OCI-LY3 (cell line): ENCODE data around the gene SDC4.
A peak's percentile ranks its signal among the peaks of the same experiment; 100 is the strongest.

Experiments
- H2AFZ ChIP-seq: fragments of 200-600, 300-600 bp; shearing (Covaris generic); 2 replicates; pipeline ENCODE4 v1.6.0; 2014; ENCODE audit warnings: antibody characterized with exemption, low read depth, low read length
- H3K27ac ChIP-seq: fragments of 200-600, 300-600 bp; sonication (generic); 2 replicates; pipeline ENCODE4 v1.5.1; 2014; ENCODE audit warnings: mild to moderate bottlenecking, low read length, moderate library complexity, mixed read lengths
- H3K27me3 ChIP-seq: fragments of 200-600, 300-600 bp; sonication (generic); 2 replicates; pipeline ENCODE4 v1.6.1; 2014; ENCODE audit warnings: low read depth, low read length, mixed read lengths
- H3K36me3 ChIP-seq: fragments of 200-600, 300-600 bp; sonication (generic); replicated peaks from 2 replicates; pipeline ENCODE3; 2014; ENCODE audit warnings: low read depth, low read length, mixed read lengths
- H3K4me1 ChIP-seq: fragments of 300-600, 200-600 bp; sonication (generic); 2 replicates; pipeline ENCODE4 v1.6.1; 2014; ENCODE audit warnings: low read length, mixed read lengths
- H3K4me2 ChIP-seq: fragments of 200-600, 300-600 bp; sonication (generic); 2 replicates; pipeline ENCODE4 v1.6.1; 2014; ENCODE audit warnings: low read length, mixed read lengths
- H3K4me3 ChIP-seq: fragments of 300-600, 200-600 bp; sonication (generic); 2 replicates; pipeline ENCODE4 v1.5.1; 2014; ENCODE audit warnings: antibody characterized with exemption, mild to moderate bottlenecking, low read length, moderate library complexity
- H3K79me2 ChIP-seq: fragments of 300-600, 200-600 bp; shearing (Covaris generic); 2 replicates; pipeline ENCODE4 v1.6.1; 2014; ENCODE audit warnings: mild to moderate bottlenecking, low read length, mixed read lengths
- H3K9ac ChIP-seq: fragments of 300-600, 200-600 bp; shearing (Covaris generic); 2 replicates; pipeline ENCODE4 v1.6.0; 2014; ENCODE audit warnings: mild to moderate bottlenecking, low read length, moderate library complexity
- H3K9me3 ChIP-seq: fragments of 200-600, 300-600 bp; shearing (Covaris generic); 2 replicates; pipeline ENCODE4 v1.6.1; 2014; ENCODE audit warnings: low read length, mixed read lengths; ENCODE audit not compliant: insufficient read depth
- H4K20me1 ChIP-seq: fragments of 200-600, 300-600 bp; sonication (generic); 2 replicates; pipeline ENCODE4 v1.6.1; 2016; ENCODE audit warnings: low read length, mixed read lengths; ENCODE audit not compliant: insufficient read depth
- CTCF ChIP-seq: fragments of 200-600, 300-600 bp; sonication (generic); IDR thresholded peaks from 2 replicates; pipeline ENCODE4 v1.5.1; 2014; ENCODE audit warnings: antibody characterized with exemption, low read length, low read depth
- EZH2phosphoT487 ChIP-seq: fragments of 200-600 bp; shearing (Covaris generic); IDR thresholded peaks from 2 replicates; pipeline ENCODE4 v1.6.1; 2018; ENCODE audit warnings: antibody characterized with exemption, mixed run types, low read depth

SDC4 gene

DNA sequence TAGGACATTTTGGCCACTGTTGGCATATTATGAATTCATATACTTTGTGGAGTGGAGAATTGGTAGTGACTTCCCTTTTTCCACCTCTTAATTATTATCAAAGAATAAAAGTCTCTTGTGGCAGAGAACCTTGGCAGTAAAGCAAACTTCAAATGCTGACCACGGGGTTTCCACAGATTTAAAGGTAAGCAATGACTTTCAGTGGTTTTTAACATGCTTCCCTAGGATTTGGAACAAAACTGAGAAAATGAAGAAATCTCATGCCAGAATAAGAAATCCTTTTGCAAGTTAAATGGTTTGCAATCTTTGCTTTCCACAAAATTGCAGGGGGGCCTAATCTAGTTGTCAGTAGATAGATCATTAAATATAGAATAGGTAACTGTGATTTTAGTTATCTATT is 2.0 kb upstream of the SDC4 start:
- peaks cover 23% of the 10 kb centered on the region; the same call in 1 of the 2 replicates for H3K79me2 ChIP-seq
- H2AFZ ChIP-seq: no peak overlapping the region
- H3K9me3 ChIP-seq: no peaks in the 10 kb centered on the region
- peaks cover 13% of the 10 kb centered on the region for H4K20me1 ChIP-seq
- no peak overlapping the region for H3K4me3 ChIP-seq
- H3K9ac ChIP-seq: no peak overlapping the region
- peaks cover 39% of the 10 kb centered on the region for H3K4me1 ChIP-seq
- H3K27me3 ChIP-seq: 0 out of 2 replicates have a peak, but pooled peaks cover 2% of the 10 kb centered on the region
- no peak overlapping the region for H3K4me2 ChIP-seq
- no peaks in the 10 kb centered on the region for H3K36me3 ChIP-seq
- no peak for TF ChIP-seq CTCF
- no peak for TF ChIP-seq EZH2phosphoT487
- H3K27ac ChIP-seq: no peak overlapping the region

- no peak overlapping the region for H3K27ac ChIP-seq
- H3K79me2 ChIP-seq: peaks cover 23% of the 10 kb centered on the region; the same call in 1 of the 2 replicates
- peaks cover 3% of the 10 kb centered on the region for H3K36me3 ChIP-seq
- no peaks in the 10 kb centered on the region for H3K9me3 ChIP-seq
- peak overlapping the region; percentile 49 for H2AFZ ChIP-seq
- H3K4me3 ChIP-seq: peak overlapping the region; percentile 81
- H4K20me1 ChIP-seq: peaks cover 31% of the 10 kb centered on the region
- H3K27me3 ChIP-seq: no peaks in the 10 kb centered on the region
- peak overlapping the region; percentile 78 for H3K9ac ChIP-seq
- peaks cover 36% of the 10 kb centered on the region for H3K4me1 ChIP-seq
- H3K4me2 ChIP-seq: peak overlapping the region; percentile 82
- TF ChIP-seq EZH2phosphoT487 (no peak), CTCF (no peak)
Measured at GRCh38 chr20:45347297-45347935, 808 bp downstream of the SDC4 start.

DNA sequence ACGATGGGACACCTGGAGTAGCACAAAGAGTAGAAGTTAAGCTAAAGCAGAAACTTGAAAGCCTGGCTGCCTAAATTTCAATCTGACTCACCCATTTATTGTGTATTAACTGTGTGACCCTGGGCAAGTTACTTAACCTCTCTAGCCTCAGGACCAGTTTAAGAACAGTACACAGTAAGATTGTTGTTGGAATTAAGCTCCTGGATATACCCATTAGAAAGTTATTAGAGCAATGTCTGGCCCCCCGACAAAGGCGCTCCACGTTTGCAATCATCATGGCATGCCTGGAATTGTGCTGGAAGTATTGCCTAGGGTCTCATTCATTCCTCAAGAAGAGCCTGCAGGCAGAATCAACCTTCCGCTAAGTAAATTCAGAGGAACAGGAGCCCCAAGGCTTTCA is 1.4 kb downstream of the SDC4 start:
- Histone ChIP-seq H3K27ac (peak overlapping the region; percentile 3; the same call in 1 of the 2 replicates), H3K9me3 (no peaks in the 10 kb centered on the region), H2AFZ (no peak overlapping the region), H3K4me3 (peak overlapping the region; percentile 81), H4K20me1 (peaks cover 34% of the 10 kb centered on the region), H3K4me1 (peaks cover 36% of the 10 kb centered on the region), H3K36me3 (peaks cover 3% of the 10 kb centered on the region), H3K27me3 (no peaks in the 10 kb centered on the region), H3K79me2 (peaks cover 23% of the 10 kb centered on the region; the same call in 1 of the 2 replicates), H3K4me2 (peak overlapping the region; percentile 82), H3K9ac (peak overlapping the region; percentile 78)
- TF ChIP-seq CTCF (no peak), EZH2phosphoT487 (no peak)

DNA sequence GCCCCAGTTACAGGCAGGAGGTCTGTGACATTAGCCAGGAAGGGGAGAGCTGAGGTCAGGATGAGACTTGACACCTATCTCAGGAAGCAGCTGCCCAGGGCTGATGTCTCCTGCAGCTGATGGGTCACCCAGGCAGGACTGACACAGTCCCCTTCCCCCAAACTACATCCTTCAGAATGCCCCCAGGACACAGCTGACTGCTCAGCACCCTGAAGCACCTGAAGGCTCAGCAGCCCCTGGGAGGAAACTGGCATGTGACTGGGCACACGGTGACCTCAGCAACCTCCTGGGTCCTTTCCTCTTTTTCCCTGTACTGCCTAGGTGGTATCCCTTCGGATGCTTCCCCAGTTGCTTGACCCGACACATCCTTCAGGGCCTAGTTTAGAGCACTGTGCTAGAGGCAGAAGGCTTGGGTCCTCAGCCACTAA is 1.9 kb downstream of the SDC4 start:
- H3K36me3 ChIP-seq: peaks cover 3% of the 10 kb centered on the region
- H3K27me3 ChIP-seq: no peaks in the 10 kb centered on the region
- no peak overlapping the region for H2AFZ ChIP-seq
- peaks cover 36% of the 10 kb centered on the region for H3K4me1 ChIP-seq
- H3K79me2 ChIP-seq: peaks cover 23% of the 10 kb centered on the region; the same call in 1 of the 2 replicates
- H3K9ac ChIP-seq: peak overlapping the region; percentile 78; the same call in 1 of the 2 replicates
- H3K27ac ChIP-seq: peak overlapping the region; percentile 3; the same call in 1 of the 2 replicates
- H4K20me1 ChIP-seq: peaks cover 38% of the 10 kb centered on the region
- H3K4me3 ChIP-seq: peak overlapping the region; percentile 81
- no peak for TF ChIP-seq CTCF
- no peak for TF ChIP-seq EZH2phosphoT487
- H3K9me3 ChIP-seq: no peaks in the 10 kb centered on the region
- H3K4me2 ChIP-seq: peak overlapping the region; percentile 82
